Spleen (tissue), 7 donors: ENCODE results near the gene LRIG1.

ENCODE experiments used
- POLR2A ChIP-seq, 3 donors: fragments of 450-650 bp; IDR thresholded peaks; one replicate each; pipeline ENCODE4 v1.5.1; 2017; ENCODE audit warnings: antibody characterized with exemption in 3 of 3, mild to moderate bottlenecking in 1 of 3
- POLR2AphosphoS5 ChIP-seq, 3 donors: sonication (generic); formaldehyde crosslinking; IDR thresholded peaks; one replicate each; pipeline ENCODE4 v1.5.1; 2017; ENCODE audit warnings: antibody characterized with exemption in 3 of 3
- TF ChIP-seq, protein P1 (sequence below), 11 experiments: fragments of 200-600 bp in 7 of 11; fragments of 450-650 bp in 4 of 11; sonication (generic) in 4 of 11; IDR thresholded peaks in 8 of 11; conservative IDR thresholded peaks in 3 of 11; 1 replicate in 7 of 11; 2 replicates in 4 of 11; pipeline versions ENCODE4 v1.4.0 to v1.8.0; 2016 to 2021; ENCODE audit warnings: antibody characterized with exemption in 11 of 11, inconsistent platforms in 4 of 11, mild to moderate bottlenecking in 1 of 11
- donor health status: DM: no; HTN: no; CAD: no; lungs with moderate emphysema.
- donor health status: DM: no; HTN: no; CAD: no.
- donor health status: DM: no; HTN: no; CAD: no.

DNA sequence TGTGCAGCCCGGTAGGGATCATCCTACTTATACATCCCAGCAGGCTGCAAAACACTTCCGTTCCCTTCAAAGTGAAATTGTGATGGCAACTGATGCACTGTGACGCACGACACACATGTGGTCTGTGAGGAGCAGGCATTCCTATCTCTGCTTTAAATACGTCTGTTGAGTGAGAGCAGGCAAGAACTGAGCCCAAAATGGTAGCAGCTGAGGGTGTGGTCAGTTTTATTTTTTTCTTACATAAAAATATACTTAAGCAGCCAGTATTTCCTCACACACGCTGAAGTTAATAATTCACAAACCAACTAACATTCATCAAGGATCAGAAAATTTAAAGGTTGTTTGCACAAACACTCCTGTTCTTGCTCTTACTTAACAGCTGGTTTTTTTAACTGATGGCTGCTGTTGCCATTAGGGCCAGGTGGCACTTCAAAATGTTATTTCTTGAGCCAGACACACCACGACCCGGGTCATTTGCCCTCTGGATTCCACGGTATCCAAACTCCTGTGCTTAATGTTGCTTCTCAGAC, 23.9 kb downstream of the LRIG1 start:
- TF ChIP-seq, protein P1, sequence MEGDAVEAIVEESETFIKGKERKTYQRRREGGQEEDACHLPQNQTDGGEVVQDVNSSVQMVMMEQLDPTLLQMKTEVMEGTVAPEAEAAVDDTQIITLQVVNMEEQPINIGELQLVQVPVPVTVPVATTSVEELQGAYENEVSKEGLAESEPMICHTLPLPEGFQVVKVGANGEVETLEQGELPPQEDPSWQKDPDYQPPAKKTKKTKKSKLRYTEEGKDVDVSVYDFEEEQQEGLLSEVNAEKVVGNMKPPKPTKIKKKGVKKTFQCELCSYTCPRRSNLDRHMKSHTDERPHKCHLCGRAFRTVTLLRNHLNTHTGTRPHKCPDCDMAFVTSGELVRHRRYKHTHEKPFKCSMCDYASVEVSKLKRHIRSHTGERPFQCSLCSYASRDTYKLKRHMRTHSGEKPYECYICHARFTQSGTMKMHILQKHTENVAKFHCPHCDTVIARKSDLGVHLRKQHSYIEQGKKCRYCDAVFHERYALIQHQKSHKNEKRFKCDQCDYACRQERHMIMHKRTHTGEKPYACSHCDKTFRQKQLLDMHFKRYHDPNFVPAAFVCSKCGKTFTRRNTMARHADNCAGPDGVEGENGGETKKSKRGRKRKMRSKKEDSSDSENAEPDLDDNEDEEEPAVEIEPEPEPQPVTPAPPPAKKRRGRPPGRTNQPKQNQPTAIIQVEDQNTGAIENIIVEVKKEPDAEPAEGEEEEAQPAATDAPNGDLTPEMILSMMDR (IDR thresholded peaks at IDR 0.05 in 8 of 11, conservative IDR thresholded peaks at IDR 0.05 in 3 of 11) = no peak
- TF ChIP-seq POLR2A (IDR thresholded peaks at IDR 0.05) (no peak), POLR2AphosphoS5 (IDR thresholded peaks at IDR 0.05) (no peak)
